H9 (cell line): Measurements from ENCODE around the gene ATP6V1C2. TPM values are rescaled to one million over a fixed set of nuclear protein-coding genes. Genes with fewer than 3 reads are reported as not detected.

Experiments used
- DNase-seq: peaks from one replicate; pipeline ENCODE4 v3.0.0-alpha.2; 2017
- H2AFZ ChIP-seq: one replicate; pipeline ENCODE4 v1.6.1; 2013; ENCODE audit warnings: mild to moderate bottlenecking, low read length, control low read depth, moderate library complexity
- H2AK5ac ChIP-seq: 2 replicates; pipeline ENCODE4 v1.6.1; 2013; ENCODE audit warnings: low read length, control low read depth, mixed read lengths; ENCODE audit not compliant: insufficient read length
- H2BK120ac ChIP-seq: one replicate; pipeline ENCODE4 v1.6.1; 2013; ENCODE audit warnings: low read depth, mild to moderate bottlenecking, low read length, control low read depth, inconsistent platforms; ENCODE audit not compliant: poor library complexity, severe bottlenecking
- H2BK12ac ChIP-seq: 2 replicates; pipeline ENCODE4 v1.6.1; 2013; ENCODE audit warnings: low read length, control low read depth, mixed read lengths, low read depth; ENCODE audit not compliant: insufficient read length
- H2BK15ac ChIP-seq: 2 replicates; pipeline ENCODE4 v1.6.1; 2013; ENCODE audit warnings: low read depth, low read length, control low read depth
- H2BK20ac ChIP-seq: one replicate; pipeline ENCODE4 v1.6.1; 2013; ENCODE audit warnings: low read depth, mild to moderate bottlenecking, low read length, control low read depth, inconsistent platforms; ENCODE audit not compliant: poor library complexity, severe bottlenecking
- H2BK5ac ChIP-seq: 2 replicates; pipeline ENCODE4 v1.6.1; 2013; ENCODE audit warnings: low read length, control low read depth, mixed read lengths; ENCODE audit not compliant: insufficient read length
- H3K14ac ChIP-seq: 2 replicates; pipeline ENCODE4 v1.6.1; 2013; ENCODE audit warnings: low read length, control low read depth; ENCODE audit not compliant: insufficient read depth
- H3K18ac ChIP-seq: 2 replicates; pipeline ENCODE4 v1.6.1; 2013; ENCODE audit warnings: low read depth, mild to moderate bottlenecking, mixed read lengths, low read length, control low read depth; ENCODE audit not compliant: insufficient read length
- H3K23ac ChIP-seq: 2 replicates; pipeline ENCODE4 v1.6.1; 2013; ENCODE audit warnings: low read length, control low read depth, mixed read lengths, low read depth; ENCODE audit not compliant: insufficient read length
- H3K23me2 ChIP-seq: 2 replicates; pipeline ENCODE4 v1.6.1; 2013; ENCODE audit warnings: low read depth, mild to moderate bottlenecking, mixed read lengths, low read length, control low read depth; ENCODE audit not compliant: insufficient read length, poor library complexity, severe bottlenecking
- H3K27ac ChIP-seq: 2 replicates; pipeline ENCODE4 v1.5.1; 2013; ENCODE audit warnings: low read length, control low read depth, mixed read lengths, low read depth; ENCODE audit not compliant: insufficient read length
- H3K27me3 ChIP-seq: 2 replicates; pipeline ENCODE4 v1.6.1; 2013; ENCODE audit warnings: low read length, control low read depth, inconsistent platforms; ENCODE audit not compliant: insufficient read depth
- H3K4ac ChIP-seq: 2 replicates; pipeline ENCODE4 v1.6.1; 2013; ENCODE audit warnings: low read depth, mild to moderate bottlenecking, control low read depth, inconsistent platforms, low read length, moderate library complexity
- H3K4me1 ChIP-seq: 2 replicates; pipeline ENCODE4 v1.6.1; 2013; ENCODE audit warnings: low read length, control low read depth, inconsistent platforms; ENCODE audit not compliant: insufficient read depth
- H3K4me2 ChIP-seq: 2 replicates; pipeline ENCODE4 v1.6.1; 2013; ENCODE audit warnings: low read length, control low read depth, mixed read lengths; ENCODE audit not compliant: insufficient read length, insufficient read depth
- H3K56ac ChIP-seq: 2 replicates; pipeline ENCODE4 v1.6.1; 2013; ENCODE audit warnings: low read depth, mild to moderate bottlenecking, mixed read lengths, low read length, control low read depth; ENCODE audit not compliant: insufficient read length
- H3K79me1 ChIP-seq: 2 replicates; pipeline ENCODE4 v1.6.1; 2013; ENCODE audit warnings: low read depth, mild to moderate bottlenecking, moderate library complexity, low read length, control low read depth, inconsistent platforms; ENCODE audit not compliant: insufficient read depth, poor library complexity, severe bottlenecking
- H3K79me2 ChIP-seq: 2 replicates; pipeline ENCODE4 v1.6.1; 2013; ENCODE audit warnings: low read length, control low read depth, inconsistent platforms; ENCODE audit not compliant: insufficient read depth
- H3K9ac ChIP-seq: 2 replicates; pipeline ENCODE4 v1.6.1; 2013; ENCODE audit warnings: low read length, control low read depth, mixed read lengths; ENCODE audit not compliant: insufficient read length; ENCODE audit errors: extremely low read depth
- H3K9me3 ChIP-seq: one replicate; pipeline ENCODE4 v1.6.1; 2013; ENCODE audit warnings: low read depth, low read length, inconsistent platforms; ENCODE audit not compliant: control insufficient read depth
- H3T11ph ChIP-seq: one replicate; pipeline ENCODE4 v1.6.1; 2013; ENCODE audit warnings: mild to moderate bottlenecking, low read length, control low read depth, inconsistent platforms
- H4K20me1 ChIP-seq: one replicate; pipeline ENCODE4 v1.6.1; 2013; ENCODE audit not compliant: control insufficient read depth, insufficient read length, insufficient read depth
- H4K5ac ChIP-seq: 2 replicates; pipeline ENCODE4 v1.6.1; 2013; ENCODE audit warnings: low read depth, mild to moderate bottlenecking, mixed read lengths, low read length, control low read depth; ENCODE audit not compliant: insufficient read length
- H4K8ac ChIP-seq: replicated peaks from 2 replicates; pipeline ENCODE4 v1.6.1; 2013; ENCODE audit warnings: low read length, control low read depth, mixed read lengths, low read depth; ENCODE audit not compliant: insufficient read length
- H4K91ac ChIP-seq: 2 replicates; pipeline ENCODE4 v1.6.1; 2013; ENCODE audit warnings: low read depth, mild to moderate bottlenecking, moderate library complexity, mixed read lengths, low read length, control low read depth; ENCODE audit not compliant: insufficient read length
- H3K27ac Mint-ChIP-seq, 3 experiments: 2 replicates in 2 of 3; 3 replicates in 1 of 3; pipeline ENCODE4 v1.8.0; 2020 to 2021; ENCODE audit warnings: mixed read lengths in 3 of 3, mild to moderate bottlenecking in 1 of 3, moderate library complexity in 1 of 3
- H3K27me3 Mint-ChIP-seq: 2 replicates; pipeline ENCODE4 v1.8.0; 2021; ENCODE audit warnings: low read depth, mild to moderate bottlenecking, moderate library complexity, mixed read lengths
- H3K36me3 Mint-ChIP-seq, 3 experiments: 2 replicates in 2 of 3; 3 replicates in 1 of 3; pipeline ENCODE4 v1.8.0; 2020 to 2021; ENCODE audit warnings: low read depth in 3 of 3, mixed read lengths in 3 of 3; ENCODE audit not compliant: insufficient read depth in 1 of 3
- H3K4me1 Mint-ChIP-seq, 2 experiments: 2 replicates each; pipeline ENCODE4 v1.8.0; 2020; ENCODE audit warnings: mixed read lengths in 2 of 2
- H3K4me3 Mint-ChIP-seq, 2 experiments: 2 replicates in 1 of 2; 3 replicates in 1 of 2; pipeline ENCODE4 v1.8.0; 2020 to 2021; ENCODE audit warnings: mild to moderate bottlenecking in 2 of 2, mixed read lengths in 2 of 2, moderate library complexity in 1 of 2
- H3K9me3 Mint-ChIP-seq, 2 experiments: 2 replicates in 1 of 2; 3 replicates in 1 of 2; pipeline ENCODE4 v1.8.0; 2020; ENCODE audit warnings: mild to moderate bottlenecking in 2 of 2, mixed read lengths in 2 of 2, moderate library complexity in 1 of 2
- WGBS: extraction: QIAGEN DNeasy Blood & Tissue Kit; methylation state at CpG from one replicate; pipeline ENCODE4 v1.1.7; 2013; ENCODE audit warnings: missing lambda C conversion rate, low lambda C conversion rate, mixed read lengths; ENCODE audit not compliant: insufficient read length; ENCODE audit errors: extremely low coverage; 5-methylcytosine and 5-hydroxymethylcytosine counted together
- total RNA-seq: library from RNA; stranded (reverse); gene quantifications from 2 replicates; pipeline ENCODE4 v1.2.1, GENCODE V29; 2021
- TF ChIP-seq, protein P1 (sequence below): fragments of 200-600 bp; sonication (generic); conservative IDR thresholded peaks from 3 replicates; pipeline ENCODE4 v1.8.0; 2021; ENCODE audit warnings: antibody characterized with exemption, mild to moderate bottlenecking

Gene ATP6V1C2
- total RNA-seq, 1 experiment from 2014 or later = 1.2 TPM

DNA sequence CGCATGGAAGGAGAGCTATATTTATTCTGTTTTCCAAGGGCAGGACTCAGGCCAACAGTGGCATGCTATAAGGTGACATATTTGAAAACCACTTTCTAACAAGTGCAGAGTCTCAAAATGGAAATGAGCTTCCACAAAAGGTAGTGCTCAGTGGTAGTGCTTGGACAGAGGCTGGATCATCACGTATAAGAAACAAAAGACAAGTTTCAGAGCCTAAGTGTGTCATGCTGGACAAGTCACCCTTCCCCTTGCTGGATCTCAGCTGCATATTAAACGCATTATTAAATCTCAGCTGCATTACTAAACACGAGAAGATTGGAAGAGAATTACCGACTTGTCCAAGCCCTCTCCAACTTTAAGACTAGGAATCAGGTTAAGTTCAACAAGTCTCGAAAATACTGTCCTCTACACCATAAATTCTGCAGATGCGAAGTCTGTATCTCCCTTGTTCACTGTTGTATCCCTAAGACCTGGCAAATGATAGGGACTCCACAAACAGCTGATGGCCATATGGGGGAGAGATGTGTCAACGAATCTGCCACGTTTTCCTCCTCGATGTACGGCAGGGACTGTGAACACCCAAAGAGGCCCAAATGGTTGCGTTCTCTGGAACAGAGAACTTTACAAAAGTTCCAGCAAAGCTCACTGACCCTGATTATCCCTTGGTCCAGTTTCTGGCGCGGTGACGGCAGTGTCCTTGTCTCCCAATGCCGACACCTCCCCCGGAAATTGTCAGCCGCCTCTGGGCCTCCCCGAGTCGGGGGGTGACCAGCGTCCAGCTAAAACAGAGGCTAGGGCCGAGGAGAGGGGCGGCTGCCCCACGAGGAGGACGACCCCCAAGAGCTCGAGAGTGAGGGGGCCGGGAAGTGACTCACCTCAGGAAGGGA is 32.3 kb upstream of the ATP6V1C2 start:
- no peak overlapping the region for H3T11ph ChIP-seq
- no peak for DNase-seq
- H3K36me3 Mint-ChIP-seq = no peaks in the 10 kb centered on the region; a peak in 2 of 7 replicates
- H3K27me3 Mint-ChIP-seq = no peaks in the 10 kb centered on the region; the same call in none of the 2 replicates
- H2BK120ac ChIP-seq = no peak overlapping the region
- H3K14ac ChIP-seq = peak overlapping the region; percentile 92
- no peak overlapping the region for H2BK5ac ChIP-seq
- H2AFZ ChIP-seq = no peak overlapping the region
- H3K9me3 Mint-ChIP-seq = no peaks in the 10 kb centered on the region
- peak overlapping the region; percentile 97 for H3K4me2 ChIP-seq
- peaks cover 0 to 7% of the 10 kb centered on the region in 2 experiments; a peak in 2 of 4 replicates for H3K4me1 Mint-ChIP-seq
- H4K8ac ChIP-seq = no peak overlapping the region
- peaks cover 18% of the 10 kb centered on the region for H3K79me1 ChIP-seq
- peaks cover 34% of the 10 kb centered on the region for H3K79me2 ChIP-seq
- H3K27me3 ChIP-seq = no peaks in the 10 kb centered on the region
- no peak overlapping the region for H3K4me3 Mint-ChIP-seq
- H3K23me2 ChIP-seq = peaks cover 5% of the 10 kb centered on the region
- H2BK15ac ChIP-seq = no peak overlapping the region
- no peak overlapping the region for H3K23ac ChIP-seq
- no peak overlapping the region for H2BK20ac ChIP-seq
- H3K27ac Mint-ChIP-seq = peak overlapping the region in 1 of 3 experiments; percentile 95; a peak in 2 of 7 replicates
- H3K9ac ChIP-seq = peak overlapping the region; percentile 97
- no peak overlapping the region for H4K91ac ChIP-seq
- peak overlapping the region; percentile 88 for H3K18ac ChIP-seq
- H3K4ac ChIP-seq = no peak overlapping the region
- H3K9me3 ChIP-seq = no peaks in the 10 kb centered on the region
- no peak overlapping the region for H2AK5ac ChIP-seq
- peaks cover 3% of the 10 kb centered on the region for H3K4me1 ChIP-seq
- H2BK12ac ChIP-seq = no peak overlapping the region
- no peak overlapping the region for H4K5ac ChIP-seq
- H4K20me1 ChIP-seq = no peaks in the 10 kb centered on the region
- TF ChIP-seq, protein P1, sequence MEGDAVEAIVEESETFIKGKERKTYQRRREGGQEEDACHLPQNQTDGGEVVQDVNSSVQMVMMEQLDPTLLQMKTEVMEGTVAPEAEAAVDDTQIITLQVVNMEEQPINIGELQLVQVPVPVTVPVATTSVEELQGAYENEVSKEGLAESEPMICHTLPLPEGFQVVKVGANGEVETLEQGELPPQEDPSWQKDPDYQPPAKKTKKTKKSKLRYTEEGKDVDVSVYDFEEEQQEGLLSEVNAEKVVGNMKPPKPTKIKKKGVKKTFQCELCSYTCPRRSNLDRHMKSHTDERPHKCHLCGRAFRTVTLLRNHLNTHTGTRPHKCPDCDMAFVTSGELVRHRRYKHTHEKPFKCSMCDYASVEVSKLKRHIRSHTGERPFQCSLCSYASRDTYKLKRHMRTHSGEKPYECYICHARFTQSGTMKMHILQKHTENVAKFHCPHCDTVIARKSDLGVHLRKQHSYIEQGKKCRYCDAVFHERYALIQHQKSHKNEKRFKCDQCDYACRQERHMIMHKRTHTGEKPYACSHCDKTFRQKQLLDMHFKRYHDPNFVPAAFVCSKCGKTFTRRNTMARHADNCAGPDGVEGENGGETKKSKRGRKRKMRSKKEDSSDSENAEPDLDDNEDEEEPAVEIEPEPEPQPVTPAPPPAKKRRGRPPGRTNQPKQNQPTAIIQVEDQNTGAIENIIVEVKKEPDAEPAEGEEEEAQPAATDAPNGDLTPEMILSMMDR = no peak
- no CpG with 5 or more reads among the region's 27 CpGs for WGBS
- H3K27ac ChIP-seq = no peak overlapping the region
- H3K56ac ChIP-seq = no peak overlapping the region
